Transverse colon (tissue), 4 donors: ENCODE results near the gene HK2. TPM values are rescaled to one million over a fixed set of nuclear protein-coding genes. Genes with fewer than 3 reads are reported as not detected.

Experiments used
- DNase-seq: peaks from one replicate; pipeline ENCODE4 v3.0.0-alpha.2; 2019
- H3K27ac ChIP-seq, 4 donors: fragments of 200-600 bp; sonication (generic); 2 replicates each; pipeline ENCODE4 v1.5.1; 2016 to 2018; ENCODE audit warnings: inconsistent platforms in 4 of 4
- H3K27me3 ChIP-seq: fragments of 200-600 bp; sonication (generic); 2 replicates; pipeline ENCODE4 v1.5.1; 2017; ENCODE audit warnings: inconsistent platforms
- H3K36me3 ChIP-seq, 4 donors: fragments of 200-600 bp; sonication (generic); 2 replicates each; pipeline ENCODE4 v1.5.1; 2017 to 2019; ENCODE audit warnings: inconsistent platforms in 4 of 4
- H3K4me1 ChIP-seq, 4 donors: fragments of 200-600 bp; sonication (generic); 2 replicates each; pipeline ENCODE4 v1.5.1; 2017 to 2020; ENCODE audit warnings: inconsistent platforms in 4 of 4
- H3K4me3 ChIP-seq, 4 donors: fragments of 200-600 bp; sonication (generic); 1 replicate in 1 of 4; 2 replicates in 3 of 4; pipeline versions ENCODE4 v1.5.1 to v1.6.1; 2017 to 2019; ENCODE audit warnings: inconsistent platforms in 4 of 4
- H3K9me3 ChIP-seq, 2 donors: fragments of 200-600 bp; sonication (generic); 2 replicates each; pipeline ENCODE4 v1.5.1; 2017 to 2019; ENCODE audit warnings: inconsistent platforms in 2 of 2
- CTCF ChIP-seq, 5 experiments: fragments of 200-600 bp in 3 of 5; fragments of 450-650 bp in 2 of 5; sonication (generic) in 3 of 5; IDR thresholded peaks; 1 replicate in 2 of 5; 2 replicates in 3 of 5; pipeline ENCODE4 v1.5.1; 2016 to 2017; ENCODE audit warnings: antibody characterized with exemption in 5 of 5, inconsistent platforms in 3 of 5, mild to moderate bottlenecking in 2 of 5, moderate library complexity in 1 of 5
- EP300 ChIP-seq: sonication (generic); formaldehyde crosslinking; IDR thresholded peaks from one replicate; pipeline ENCODE4 v1.6.1; 2017; ENCODE audit warnings: antibody characterized with exemption, low read depth
- POLR2A ChIP-seq: fragments of 450-650 bp; IDR thresholded peaks from one replicate; pipeline ENCODE4 v1.6.1; 2016; ENCODE audit warnings: antibody characterized with exemption, mild to moderate bottlenecking, moderate library complexity
- POLR2AphosphoS5 ChIP-seq, 3 donors: sonication (generic); formaldehyde crosslinking; IDR thresholded peaks; one replicate each; pipeline ENCODE4 v1.6.1; 2016; ENCODE audit warnings: antibody characterized with exemption in 3 of 3
- WGBS, 2 donors: methylation state at CpG; one replicate each; pipeline ENCODE4 v1.1.5; 2018; ENCODE audit warnings: low coverage in 1 of 2; 5-methylcytosine and 5-hydroxymethylcytosine counted together
- in situ Hi-C, 4 donors: fragments of 200-750 bp; cut with MboI; loops; one replicate each; pipeline versions ENCODE4 v1.15.0 to v1.15.1; 2017; ENCODE audit warnings: low sequenced_read_pairs in 3 of 4, low pct_ligation_motif_present in 1 of 4, low pct_unique_long_range_greater_than_20kb in 1 of 4
- intact Hi-C: fragments of 100-400 bp; cut with DNase I; formaldehyde crosslinking; loops from one replicate; pipeline ENCODE4 v1.15.1; 2023; ENCODE audit warnings: low total_unique reads
- total RNA-seq, 4 donors: library from RNA; depleted of rRNA; stranded (reverse); fragments of >200 nt; gene quantifications; one replicate each; pipeline ENCODE4 v1.1.0, GENCODE V29; 2016

The HK2 gene
- total RNA-seq, 4 donors from 2014 or later, result 104 to 175 (median 131) TPM

- Histone ChIP-seq H3K27ac (peak overlapping the region; percentile 78 to 82 (median 80)), H3K9me3 (no peaks in the 10 kb centered on the region), H3K27me3 (no peaks in the 10 kb centered on the region), H3K4me3 (no peak overlapping the region), H3K36me3 (no peaks in the 10 kb centered on the region), H3K4me1 (peaks cover 6 to 77% (median 47%) of the 10 kb centered on the region in 4 donors)
- TF ChIP-seq EP300, result no peak
- no peak for TF ChIP-seq CTCF (IDR thresholded peaks at IDR 0.05)
- TF ChIP-seq POLR2A, result no peak
- TF ChIP-seq POLR2AphosphoS5 (IDR thresholded peaks at IDR 0.05), result no peak
- DNase-seq, result no peak
- WGBS, 2 donors, result 87% methylated on average over 20 of the region's 20 CpGs; no CpG with 5 or more reads in 1 of the 2 donors
- in situ Hi-C loops, result no loop called here
- intact Hi-C loops, result no loop called here
Measured at GRCh38 chr2:74864728-74865722, 31.1 kb downstream of the HK2 start.

- in situ Hi-C loops (no loop called here), intact Hi-C loops (no loop called here)
- H3K27ac ChIP-seq, result no peak overlapping the region
- DNase-seq, result no peak
- peaks cover 6 to 70% (median 44%) of the 10 kb centered on the region in 4 donors for H3K4me1 ChIP-seq
- H3K9me3 ChIP-seq, result no peaks in the 10 kb centered on the region
- no peaks in the 10 kb centered on the region for H3K27me3 ChIP-seq
- no peaks in the 10 kb centered on the region for H3K36me3 ChIP-seq
- no peak overlapping the region for H3K4me3 ChIP-seq
- 90 to 100% methylated on average over 4 to 15 of the region's 15 CpGs for WGBS, 2 donors
- TF ChIP-seq EP300 (no peak), POLR2AphosphoS5 (IDR thresholded peaks at IDR 0.05) (no peak), CTCF (IDR thresholded peaks at IDR 0.05) (no peak), POLR2A (no peak)
Measured at GRCh38 chr2:74865770-74866674, 32.1 kb downstream of the HK2 start.

GRCh38 chr2:74867841-74868658 lies 34.1 kb downstream of the HK2 start:
- H3K4me1 ChIP-seq, result peaks cover 6 to 51% (median 27%) of the 10 kb centered on the region in 4 donors
- H3K27ac ChIP-seq, result peak overlapping the region; percentile 13 to 74 (median 70)
- in situ Hi-C loops, result no loop called here
- no peak overlapping the region for H3K4me3 ChIP-seq
- no peaks in the 10 kb centered on the region for H3K27me3 ChIP-seq
- intact Hi-C loops, result no loop called here
- 46 to 69% methylated on average over 4 to 14 of the region's 14 CpGs for WGBS, 2 donors
- no peak for TF ChIP-seq POLR2AphosphoS5 (IDR thresholded peaks at IDR 0.05)
- no peak for TF ChIP-seq EP300
- DNase-seq, result no peak
- no peaks in the 10 kb centered on the region for H3K9me3 ChIP-seq
- H3K36me3 ChIP-seq, result no peaks in the 10 kb centered on the region

- Histone ChIP-seq H3K27ac (peak overlapping the region; percentile 57 to 74 (median 70)), H3K9me3 (no peaks in the 10 kb centered on the region), H3K27me3 (no peaks in the 10 kb centered on the region), H3K4me3 (no peak overlapping the region), H3K36me3 (no peaks in the 10 kb centered on the region), H3K4me1 (peaks cover 0 to 41% (median 18%) of the 10 kb centered on the region in 4 donors)
- WGBS, 2 donors, result 62 to 65% methylated on average over 6 of the region's 6 CpGs
- no peak for DNase-seq
- TF ChIP-seq CTCF (IDR thresholded peaks at IDR 0.05) (no peak), POLR2AphosphoS5 (IDR thresholded peaks at IDR 0.05) (peak in 1 of 3 donors; percentile 45)
- in situ Hi-C loops (no loop called here), intact Hi-C loops (no loop called here)
Measured at GRCh38 chr2:74869517-74869916, 35.6 kb downstream of the HK2 start.
